HepG2 (cell line): ENCODE data around the gene FAM219A. TPM values are rescaled to one million over a fixed set of nuclear protein-coding genes. Genes with fewer than 3 reads are reported as not detected.

Experiments used
- ATAC-seq: fragments of 200-7000 bp; cut with Tn5 transposase; 3 replicates; pipeline ENCODE4 v1.9.1; 2020; ENCODE audit warnings: mild to moderate bottlenecking, moderate library complexity
- BruUV-seq: library from RNA; stranded (reverse); fragments of 400-500 nt; replicated peaks from 2 replicates; lab custom pipeline; 2021; lab: Mats Ljungman, UMichigan
- CTCF ChIA-PET: fragments of 300-600 bp; formaldehyde crosslinking; extraction: SDS; loops from one replicate; lab custom pipeline; 2021; ENCODE audit warnings: low total read pairs, inconsistent platforms, low intra/inter-chr PET ratio; lab: Yijun Ruan, JAX
- POLR2A ChIA-PET: fragments of 350-600 bp; sonication (Branson Sonifier 250); formaldehyde crosslinking; loops from one replicate; lab custom pipeline; 2020; ENCODE audit warnings: antibody characterized with exemption, inconsistent platforms; lab: Yijun Ruan, JAX
- DNase-seq: peaks from one replicate; pipeline ENCODE4 v3.0.0-alpha.2; 2015; ENCODE audit warnings: low spot score
- FAIRE-seq: peaks from 3 replicates; lab custom pipeline; 2011; peaks lifted over from hg19 to GRCh38; lab: Jason Lieb, UNC
- H2AFZ ChIP-seq: one replicate; pipeline ENCODE4 v1.6.1; 2011; ENCODE audit warnings: low read length, inconsistent platforms
- H3K27ac ChIP-seq: fragments of 300-600 bp; 3 replicates; pipeline ENCODE4 v1.8.0; 2011; ENCODE audit warnings: mixed run types, mild to moderate bottlenecking, mixed read lengths, low read length, inconsistent platforms; ENCODE audit not compliant: insufficient read depth; ENCODE audit errors: extremely low read length
- H3K27me3 ChIP-seq, 2 experiments: fragments of 200-600 bp in 1 of 2; 2 replicates in 1 of 2; 3 replicates in 1 of 2; pipeline versions ENCODE4 v1.6.0 to v1.8.0; 2011; ENCODE audit warnings: low read length in 2 of 2, mild to moderate bottlenecking in 2 of 2, moderate library complexity in 2 of 2, inconsistent platforms in 1 of 2; ENCODE audit not compliant: insufficient read depth in 2 of 2, control insufficient read depth in 1 of 2
- H3K36me3 ChIP-seq, 2 experiments: fragments of 200-600 bp in 1 of 2; replicated peaks in 1 of 2; 2 replicates in 1 of 2; 3 replicates in 1 of 2; pipeline versions ENCODE4 v1.5.1 to v1.8.0; 2011; ENCODE audit warnings: low read length in 2 of 2, inconsistent platforms in 1 of 2; ENCODE audit not compliant: insufficient read depth in 2 of 2, control insufficient read depth in 1 of 2
- H3K4me1 ChIP-seq: 2 replicates; pipeline ENCODE4 v1.5.1; 2012; ENCODE audit warnings: low read length, inconsistent platforms; ENCODE audit not compliant: insufficient read depth
- H3K4me2 ChIP-seq: 2 replicates; pipeline ENCODE4 v1.6.0; 2011; ENCODE audit warnings: low read depth, low read length, inconsistent platforms
- H3K4me3 ChIP-seq, 3 experiments: fragments of 200-600 bp in 1 of 3; sonication (generic), shearing (Covaris generic) in 1 of 3; replicated peaks in 1 of 3; 2 replicates each; pipeline ENCODE4 v1.5.1; 2011 to 2016; ENCODE audit warnings: low read length in 3 of 3, inconsistent platforms in 2 of 3, low read depth in 2 of 3, mild to moderate bottlenecking in 2 of 3, control low read depth in 1 of 3, mixed read lengths in 1 of 3; ENCODE audit not compliant: insufficient read depth in 1 of 3
- H3K79me2 ChIP-seq: one replicate; pipeline ENCODE4 v1.6.1; 2011; ENCODE audit warnings: low read length, inconsistent platforms; ENCODE audit not compliant: insufficient read depth
- H3K9ac ChIP-seq: 2 replicates; pipeline ENCODE4 v1.6.0; 2011; ENCODE audit warnings: mild to moderate bottlenecking, low read depth, low read length, inconsistent platforms; ENCODE audit not compliant: insufficient read depth
- H3K9me3 ChIP-seq: 2 replicates; pipeline ENCODE4 v1.5.1; 2012; ENCODE audit warnings: mild to moderate bottlenecking, low read length
- H4K20me1 ChIP-seq: 2 replicates; pipeline ENCODE4 v1.6.0; 2011; ENCODE audit warnings: inconsistent platforms, mild to moderate bottlenecking, low read length, moderate library complexity; ENCODE audit not compliant: insufficient read depth
- CHD2 ChIP-seq: IDR thresholded peaks from 2 replicates; pipeline ENCODE4 v1.6.1; 2011; ENCODE audit warnings: low read depth, low read length, improper control_type of control experiment
- HNRNPK ChIP-seq: fragments of 200-400 bp; formaldehyde crosslinking; IDR thresholded peaks from 2 replicates; pipeline ENCODE4 v1.6.1; 2018; ENCODE audit warnings: low read length, low read depth, moderate library complexity, mild to moderate bottlenecking; ENCODE audit not compliant: poor library complexity, severe bottlenecking
- RARG ChIP-seq: sonication (generic); formaldehyde crosslinking; IDR thresholded peaks from 2 replicates; pipeline ENCODE4 v1.4.0; 2020; ENCODE audit warnings: low read depth, mild to moderate bottlenecking, missing genetic modification reagents
- SP4 ChIP-seq: sonication (generic); formaldehyde crosslinking; IDR thresholded peaks from 2 replicates; pipeline ENCODE4 v1.8.1; 2023; ENCODE audit warnings: mild to moderate bottlenecking, missing genetic modification reagents
- TSC22D2 ChIP-seq: sonication (generic); formaldehyde crosslinking; IDR thresholded peaks from 2 replicates; pipeline ENCODE4 v1.5.1; 2020; ENCODE audit warnings: missing genetic modification reagents, mild to moderate bottlenecking, borderline replicate concordance
- YY1 ChIP-seq: IDR thresholded peaks from 2 replicates; pipeline ENCODE4 v1.6.1; 2011; ENCODE audit warnings: low read length, low read depth, moderate library complexity, mild to moderate bottlenecking; ENCODE audit not compliant: insufficient read depth, insufficient replicate concordance
- ZNF138 ChIP-seq: sonication (generic); formaldehyde crosslinking; IDR thresholded peaks from 2 replicates; pipeline ENCODE4 v1.5.0; 2020; ENCODE audit warnings: mild to moderate bottlenecking, low read depth, missing genetic modification reagents
- ZNF3 ChIP-seq: IDR thresholded peaks from 2 replicates; pipeline ENCODE4 v1.7.0; 2017; ENCODE audit warnings: inconsistent platforms
- ZNF530 ChIP-seq: sonication (generic); formaldehyde crosslinking; IDR thresholded peaks from 2 replicates; pipeline ENCODE4 v1.5.0; 2020; ENCODE audit warnings: low read depth, mild to moderate bottlenecking, missing genetic modification reagents
- ZNF543 ChIP-seq: sonication (generic); formaldehyde crosslinking; IDR thresholded peaks from 2 replicates; pipeline ENCODE4 v1.4.0; 2020; ENCODE audit warnings: mild to moderate bottlenecking, missing genetic modification reagents
- ZNF709 ChIP-seq: sonication (generic); formaldehyde crosslinking; IDR thresholded peaks from 2 replicates; pipeline ENCODE4 v1.5.0; 2020; ENCODE audit warnings: mild to moderate bottlenecking, missing genetic modification reagents
- ZNF83 ChIP-seq: sonication (generic); formaldehyde crosslinking; IDR thresholded peaks from 2 replicates; pipeline ENCODE4 v1.4.0; 2020; ENCODE audit warnings: missing genetic modification reagents, mild to moderate bottlenecking, borderline replicate concordance
- WGBS: methylation state at CpG from one replicate; pipeline ENCODE4 v1.1.6; 2017; ENCODE audit warnings: low lambda C conversion rate; 5-methylcytosine and 5-hydroxymethylcytosine counted together
- in situ Hi-C: cut with HindIII; loops from 2 replicates; pipeline ENCODE4 v1.10.0; 2017; ENCODE audit warnings: low pct_unique_long_range_greater_than_20kb; ENCODE audit not compliant: extremely low pct_ligation_motif_present
- intact Hi-C: fragments of 100-400 bp; cut with micrococcal nuclease; formaldehyde crosslinking; loops from one replicate; pipeline ENCODE4 v1.10.0; 2022; ENCODE audit not compliant: unreplicated experiment
- polyA plus RNA-seq, 8 experiments: library from polyadenylated mRNA; depleted of rRNA in 3 of 8; stranded (reverse) in 7 of 8; unstranded in 1 of 8; fragments of >200 nt; fragmentation: Illumina TruSeq in 4 of 8; extraction: Trizol in 4 of 8; gene quantifications; 2 replicates each; pipeline versions ENCODE4 v1.2.1 to v1.2.3, GENCODE V29; 2011 to 2016; ENCODE audit warnings: low read depth in 4 of 8, missing spikeins in 1 of 8, mixed read lengths in 1 of 8; ENCODE audit not compliant: insufficient read depth in 1 of 8
- total RNA-seq, 5 experiments: library from RNA; depleted of rRNA; stranded (reverse); fragments of >200 nt; fragmentation: Illumina TruSeq; extraction: Trizol; gene quantifications; 2 replicates each; pipeline ENCODE4 v1.2.3, GENCODE V29; 2016; ENCODE audit warnings: low read depth in 1 of 5
- TF ChIP-seq, protein P1 (sequence below), 2 experiments: fragments of 450-650 bp in 1 of 2; sonication (generic) in 1 of 2; formaldehyde crosslinking; IDR thresholded peaks; 2 replicates each; pipeline versions ENCODE4 v1.5.0 to v1.8.0; 2020 to 2022; ENCODE audit warnings: mild to moderate bottlenecking in 1 of 2, missing genetic modification reagents in 1 of 2
- TF ChIP-seq, protein P2 (sequence below): sonication (generic); formaldehyde crosslinking; IDR thresholded peaks from 2 replicates; pipeline ENCODE4 v1.4.0; 2020; ENCODE audit warnings: low read depth, mild to moderate bottlenecking, missing genetic modification reagents
- TF ChIP-seq, protein P3 (sequence below): sonication (generic); formaldehyde crosslinking; IDR thresholded peaks from 2 replicates; pipeline ENCODE4 v1.8.1; 2023; ENCODE audit warnings: mild to moderate bottlenecking, missing genetic modification reagents

FAM219A gene
- total and polyA plus RNA-seq, 2 of the 13 experiments (the other 11 are each of a cell fraction or from before 2014, with no cell fraction given), result 3.9 to 6.4 TPM

GRCh38 chr9:34502891-34503290 lies 44.5 kb upstream of the FAM219A start:
- no peak for FAIRE-seq
- 25% methylated on average over 6 of the region's 6 CpGs for WGBS
- Histone ChIP-seq H3K27me3 (peaks cover 0 to 29% of the 10 kb centered on the region in 2 experiments; a peak in 1 of 5 replicates), H3K9ac (no peak overlapping the region), H4K20me1 (no peaks in the 10 kb centered on the region; the same call in 1 of the 2 replicates), H3K4me1 (peaks cover 23% of the 10 kb centered on the region), H3K36me3 (no peaks in the 10 kb centered on the region), H3K4me3 (no peak overlapping the region), H3K27ac (no peak overlapping the region), H3K4me2 (no peak overlapping the region), H3K79me2 (no peaks in the 10 kb centered on the region), H3K9me3 (no peaks in the 10 kb centered on the region), H2AFZ (no peak overlapping the region)
- ATAC-seq, result peak; percentile 33
- ChIA-PET POLR2A (interaction anchor here (1.9 kb wide), 1 partner anchor 169 kb away, joined by 10 read pairs; no protein-coding TSS in a partner anchor), CTCF (interaction anchor here (3.9 kb wide), 1 partner anchor 44 kb away, joined by 19 read pairs; no protein-coding TSS in a partner anchor)
- no peak for DNase-seq
- BruUV-seq, result no TSS peak
- intact Hi-C loops (loop anchor here (5.0 to 10.0 kb wide), 3 partner anchors 44 to 168 kb away; no protein-coding TSS in a partner anchor), in situ Hi-C loops (loop anchor here (5.0 kb wide), 1 partner anchor 71 kb away; no protein-coding TSS in a partner anchor)
- TF ChIP-seq ZNF3 (no peak), ZNF709 (no peak), HNRNPK (no peak), ZNF543 (CRISPR knock-in tag) (no peak), CHD2 (no peak), SP4 (no peak), ZNF83 (no peak), ZNF138 (CRISPR knock-in tag) (no peak), RARG (CRISPR knock-in tag) (no peak), TSC22D2 (no peak), YY1 (no peak), ZNF530 (CRISPR knock-in tag) (no peak)
- TF ChIP-seq, protein P1, sequence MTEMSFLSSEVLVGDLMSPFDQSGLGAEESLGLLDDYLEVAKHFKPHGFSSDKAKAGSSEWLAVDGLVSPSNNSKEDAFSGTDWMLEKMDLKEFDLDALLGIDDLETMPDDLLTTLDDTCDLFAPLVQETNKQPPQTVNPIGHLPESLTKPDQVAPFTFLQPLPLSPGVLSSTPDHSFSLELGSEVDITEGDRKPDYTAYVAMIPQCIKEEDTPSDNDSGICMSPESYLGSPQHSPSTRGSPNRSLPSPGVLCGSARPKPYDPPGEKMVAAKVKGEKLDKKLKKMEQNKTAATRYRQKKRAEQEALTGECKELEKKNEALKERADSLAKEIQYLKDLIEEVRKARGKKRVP (CRISPR knock-in tag; IDR thresholded peaks at IDR 0.05), result no peak
- TF ChIP-seq, protein P2, sequence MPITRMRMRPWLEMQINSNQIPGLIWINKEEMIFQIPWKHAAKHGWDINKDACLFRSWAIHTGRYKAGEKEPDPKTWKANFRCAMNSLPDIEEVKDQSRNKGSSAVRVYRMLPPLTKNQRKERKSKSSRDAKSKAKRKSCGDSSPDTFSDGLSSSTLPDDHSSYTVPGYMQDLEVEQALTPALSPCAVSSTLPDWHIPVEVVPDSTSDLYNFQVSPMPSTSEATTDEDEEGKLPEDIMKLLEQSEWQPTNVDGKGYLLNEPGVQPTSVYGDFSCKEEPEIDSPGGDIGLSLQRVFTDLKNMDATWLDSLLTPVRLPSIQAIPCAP (CRISPR knock-in tag), result no peak
- TF ChIP-seq, protein P3, sequence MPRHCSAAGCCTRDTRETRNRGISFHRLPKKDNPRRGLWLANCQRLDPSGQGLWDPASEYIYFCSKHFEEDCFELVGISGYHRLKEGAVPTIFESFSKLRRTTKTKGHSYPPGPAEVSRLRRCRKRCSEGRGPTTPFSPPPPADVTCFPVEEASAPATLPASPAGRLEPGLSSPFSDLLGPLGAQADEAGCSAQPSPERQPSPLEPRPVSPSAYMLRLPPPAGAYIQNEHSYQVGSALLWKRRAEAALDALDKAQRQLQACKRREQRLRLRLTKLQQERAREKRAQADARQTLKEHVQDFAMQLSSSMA (CRISPR knock-in tag), result no peak
